K562 (cell line): ENCODE measurements around the gene FES.

ENCODE experiments used
- BHLHE40 ChIP-seq: IDR thresholded peaks from 2 replicates; pipeline ENCODE4 v1.6.1; 2011; ENCODE audit warnings: low read length, improper control_type of control experiment
- CEBPB ChIP-seq: fragments of 450-650 bp; IDR thresholded peaks from 2 replicates; pipeline ENCODE4 v1.6.1; 2016; ENCODE audit warnings: missing genetic modification characterization, missing compliant biosample characterization
- ESRRB ChIP-seq: fragments of 250-450 bp; sonication (Bioruptor Pico); IDR thresholded peaks from 2 replicates; pipeline ENCODE4 v1.5.0; 2020; ENCODE audit warnings: mild to moderate bottlenecking, moderate library complexity, borderline replicate concordance
- NUFIP1 ChIP-seq: fragments of 450-650 bp; IDR thresholded peaks from 2 replicates; pipeline ENCODE4 v1.6.1; 2018; ENCODE audit not compliant: partially characterized antibody
- PHF8 ChIP-seq: fragments of 200-600 bp; sonication (generic); IDR thresholded peaks from 2 replicates; pipeline ENCODE4 v1.6.1; 2012; ENCODE audit warnings: mixed run types, mild to moderate bottlenecking, inconsistent platforms, low read length, moderate library complexity, borderline replicate concordance
- POLR2A ChIP-seq: fragments of 450-650 bp; conservative IDR thresholded peaks from 2 replicates; pipeline ENCODE4 v1.6.1; 2016
- POLR2AphosphoS5 ChIP-seq: IDR thresholded peaks from 2 replicates; pipeline ENCODE4 v1.6.1; 2011; ENCODE audit warnings: mild to moderate bottlenecking, low read depth, low read length, moderate library complexity; ENCODE audit not compliant: control insufficient read depth, insufficient read depth
- SAP30 ChIP-seq: fragments of 200-600 bp; sonication (generic); IDR thresholded peaks from 2 replicates; pipeline ENCODE4 v1.6.1; 2012; ENCODE audit warnings: borderline replicate concordance, low read depth, mild to moderate bottlenecking, moderate library complexity, low read length, control low read depth, inconsistent platforms; ENCODE audit not compliant: insufficient read depth, poor library complexity, severe bottlenecking
- TFAP4 ChIP-seq: sonication (generic); formaldehyde crosslinking; IDR thresholded peaks from 2 replicates; pipeline ENCODE4 v1.8.0; 2022; ENCODE audit warnings: missing genetic modification reagents, mild to moderate bottlenecking, moderate library complexity, borderline replicate concordance
- ZFP30 ChIP-seq: fragments of 250-450 bp; sonication (Bioruptor Pico); IDR thresholded peaks from 2 replicates; pipeline ENCODE4 v1.8.0; 2022; ENCODE audit warnings: moderate library complexity, mild to moderate bottlenecking, inconsistent platforms, borderline replicate concordance
- TF ChIP-seq, protein P1 (sequence below): fragments of 450-650 bp; IDR thresholded peaks from 2 replicates; pipeline ENCODE4 v1.6.1; 2016; ENCODE audit warnings: antibody characterized with exemption

GRCh38 chr15:90911906-90912769 lies 27.8 kb downstream of the FES start:
- TF ChIP-seq PHF8 (no peak), POLR2AphosphoS5 (no peak), ESRRB (CRISPR knock-in tag) (no peak), CEBPB (tag) (no peak), SAP30 (no peak), BHLHE40 (no peak), TFAP4 (CRISPR knock-in tag) (no peak), ZFP30 (CRISPR knock-in tag) (no peak), POLR2A (no peak), NUFIP1 (no peak)
- TF ChIP-seq, protein P1, sequence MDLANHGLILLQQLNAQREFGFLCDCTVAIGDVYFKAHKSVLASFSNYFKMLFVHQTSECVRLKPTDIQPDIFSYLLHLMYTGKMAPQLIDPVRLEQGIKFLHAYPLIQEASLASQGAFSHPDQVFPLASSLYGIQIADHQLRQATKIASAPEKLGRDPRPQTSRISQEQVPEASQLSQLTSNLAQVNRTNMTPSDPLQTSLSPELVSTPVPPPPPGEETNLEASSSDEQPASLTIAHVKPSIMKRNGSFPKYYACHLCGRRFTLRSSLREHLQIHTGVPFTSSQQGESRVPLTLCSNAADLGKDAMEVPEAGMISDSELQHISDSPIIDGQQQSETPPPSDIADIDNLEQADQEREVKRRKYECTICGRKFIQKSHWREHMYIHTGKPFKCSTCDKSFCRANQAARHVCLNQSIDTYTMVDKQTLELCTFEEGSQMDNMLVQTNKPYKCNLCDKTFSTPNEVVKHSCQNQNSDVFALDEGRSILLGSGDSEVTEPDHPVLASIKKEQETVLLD, result no peak
